ENCODE data around the gene LYPD5.

GRCh38 chr19:43790587-43790986 is 11.7 kb downstream of the LYPD5 start:
- TF ChIP-seq CTCF (IDR thresholded peaks at IDR 0.05 in 4 of 5, conservative IDR thresholded peaks at IDR 0.05 in 1 of 5) = no peak
- no peak for TF ChIP-seq POLR2A (IDR thresholded peaks at IDR 0.05)
